Endometrium (tissue), 2 donors: ENCODE measurements around the gene C1QTNF7.
A peak's percentile ranks its signal among the peaks of the same experiment; 100 is the strongest.

Experiments used
- FAIRE-seq: peaks from 2 replicates; lab custom pipeline; 2012; peaks lifted over from hg19 to GRCh38; lab: Jason Lieb, UNC
- donor health status: control.
- donor health status: control.

C1QTNF7 gene, protein sequence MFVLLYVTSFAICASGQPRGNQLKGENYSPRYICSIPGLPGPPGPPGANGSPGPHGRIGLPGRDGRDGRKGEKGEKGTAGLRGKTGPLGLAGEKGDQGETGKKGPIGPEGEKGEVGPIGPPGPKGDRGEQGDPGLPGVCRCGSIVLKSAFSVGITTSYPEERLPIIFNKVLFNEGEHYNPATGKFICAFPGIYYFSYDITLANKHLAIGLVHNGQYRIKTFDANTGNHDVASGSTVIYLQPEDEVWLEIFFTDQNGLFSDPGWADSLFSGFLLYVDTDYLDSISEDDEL

DNA sequence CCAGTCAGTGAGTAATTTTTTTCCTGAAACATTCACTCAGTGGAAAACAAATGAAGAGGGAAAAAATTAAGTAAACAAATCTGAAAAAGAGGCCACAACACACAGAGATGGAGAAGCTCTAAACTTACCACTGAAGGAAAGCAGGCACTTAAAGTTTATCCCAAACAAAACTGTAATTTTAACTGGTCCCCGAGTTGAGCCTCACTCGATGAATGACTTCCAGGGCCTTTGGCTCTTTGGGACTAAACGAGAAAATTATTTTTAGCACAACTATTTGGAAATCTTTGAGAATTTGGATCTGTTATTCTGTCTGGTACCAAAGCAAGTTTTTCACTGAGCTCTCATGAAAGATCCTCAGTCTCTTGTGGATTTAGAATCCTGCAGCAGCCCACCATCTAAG lies at the start of gene C1QTNF7:
Gene C1QTNF7 (plus strand): TSS at position 333 of the 400 bp plus-strand sequence. CDS start 7,711 bp downstream, outside the sequence.
- FAIRE-seq = peak; percentile 94

DNA sequence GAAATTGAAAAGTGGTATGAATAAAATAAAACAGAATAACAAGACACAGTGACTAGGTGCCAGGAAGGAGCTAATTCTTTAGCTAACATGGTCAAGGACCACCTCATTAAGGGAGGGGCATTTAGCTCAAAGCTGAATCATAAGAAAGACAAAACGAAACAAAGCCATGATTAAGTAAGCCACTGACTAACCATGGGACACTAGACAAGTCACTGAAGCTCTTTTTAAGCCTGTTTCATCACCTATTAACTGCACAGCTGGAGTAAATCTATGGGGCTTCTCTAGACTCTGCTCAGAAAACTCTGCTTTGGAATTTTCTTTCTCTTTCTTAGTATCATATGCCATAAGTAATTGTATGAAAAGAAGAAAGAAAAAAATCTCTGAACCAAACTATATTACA lies 49.8 kb upstream of the C1QTNF7 start:
- no peak for FAIRE-seq

DNA sequence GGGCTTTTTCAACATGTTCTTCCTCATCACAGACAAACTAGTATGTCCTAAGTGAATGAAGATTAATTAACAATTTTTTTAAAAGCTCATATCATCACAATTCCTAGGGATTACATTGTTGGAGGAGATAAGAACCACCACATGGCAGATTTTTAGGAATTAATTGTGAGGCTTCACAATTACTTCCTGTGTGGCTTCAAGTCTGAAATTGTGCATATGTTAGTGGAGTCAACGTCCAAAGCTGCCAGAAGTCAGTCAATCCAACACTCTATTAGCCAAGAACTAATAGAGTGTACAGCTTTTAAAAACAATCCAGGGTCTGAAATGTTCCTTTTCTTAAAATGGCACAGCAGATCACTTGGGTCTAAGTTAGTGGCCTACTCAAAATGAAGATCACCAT lies 49.3 kb upstream of the C1QTNF7 start:
- FAIRE-seq = no peak

DNA sequence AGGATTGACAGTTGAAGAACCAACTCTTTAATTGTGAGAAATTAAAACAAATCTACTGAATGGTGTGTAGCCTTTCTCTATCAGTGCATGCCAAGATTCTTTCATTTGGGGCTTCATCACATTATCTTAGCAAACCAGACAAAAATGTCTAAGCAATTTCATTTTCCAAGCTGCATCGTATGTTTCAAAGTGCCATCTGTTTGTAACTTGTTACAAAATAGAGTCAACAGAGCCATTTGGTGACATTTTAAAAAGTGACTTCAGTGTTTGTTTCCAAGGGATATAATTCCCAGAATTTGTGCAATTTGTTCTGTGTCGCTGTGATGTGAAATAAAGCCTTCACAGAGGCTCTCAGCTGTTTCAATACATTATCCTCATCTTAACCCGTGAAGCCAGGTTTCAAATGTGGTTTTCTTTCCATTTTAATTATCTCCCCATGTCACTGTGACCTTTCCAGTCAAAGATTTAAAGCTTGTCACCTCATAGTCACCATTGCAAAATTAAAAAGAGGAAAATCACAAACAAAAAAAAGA lies 46.0 kb upstream of the C1QTNF7 start:
- no peak for FAIRE-seq

DNA sequence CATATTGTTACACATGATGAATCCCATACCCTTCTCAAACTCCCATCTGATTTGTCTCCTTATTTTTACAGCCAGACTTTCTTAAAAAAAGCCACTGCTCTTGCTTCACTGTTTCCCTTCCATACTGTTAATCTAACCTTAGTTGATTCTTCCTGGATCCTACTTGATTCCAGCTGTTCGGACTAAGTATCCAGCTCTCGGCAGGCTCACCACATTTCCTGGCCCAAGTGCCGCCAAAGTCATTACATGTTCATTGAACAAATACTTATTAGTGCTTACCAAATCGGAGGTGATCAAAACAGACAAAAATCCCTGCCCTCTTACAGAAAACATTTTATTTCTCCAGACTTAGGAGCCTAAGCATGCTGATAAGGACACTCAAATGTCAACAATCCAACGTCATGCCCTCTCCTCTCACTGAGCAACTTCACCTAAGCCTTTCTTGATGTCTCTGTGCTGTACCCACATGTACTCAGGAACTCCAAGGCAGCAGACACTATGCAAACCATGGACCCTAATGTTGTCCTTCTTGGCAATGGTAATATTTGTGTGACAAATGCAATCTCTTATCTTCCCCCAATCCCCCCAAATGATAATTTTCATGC lies 45.1 kb upstream of the C1QTNF7 start:
- FAIRE-seq = no peak

DNA sequence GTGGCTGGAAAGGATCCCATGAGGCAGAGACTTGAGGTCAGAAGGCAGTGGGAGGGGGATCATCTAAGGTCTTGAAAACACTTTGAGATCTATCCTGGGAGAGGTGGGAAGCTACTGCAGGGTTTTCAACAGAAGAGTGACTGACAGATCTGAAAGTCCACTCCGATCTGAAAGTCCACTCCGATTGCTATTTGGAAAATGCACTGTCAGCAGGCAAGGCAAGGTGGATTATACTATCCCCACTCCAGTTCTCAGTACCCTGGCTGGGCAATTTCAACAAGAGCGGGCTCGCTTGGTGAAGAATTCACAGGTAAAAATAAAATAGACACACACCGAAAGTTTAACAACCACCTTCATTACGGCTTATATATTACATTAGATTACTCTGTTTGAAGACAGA lies 42.3 kb upstream of the C1QTNF7 start:
- no peak for FAIRE-seq

DNA sequence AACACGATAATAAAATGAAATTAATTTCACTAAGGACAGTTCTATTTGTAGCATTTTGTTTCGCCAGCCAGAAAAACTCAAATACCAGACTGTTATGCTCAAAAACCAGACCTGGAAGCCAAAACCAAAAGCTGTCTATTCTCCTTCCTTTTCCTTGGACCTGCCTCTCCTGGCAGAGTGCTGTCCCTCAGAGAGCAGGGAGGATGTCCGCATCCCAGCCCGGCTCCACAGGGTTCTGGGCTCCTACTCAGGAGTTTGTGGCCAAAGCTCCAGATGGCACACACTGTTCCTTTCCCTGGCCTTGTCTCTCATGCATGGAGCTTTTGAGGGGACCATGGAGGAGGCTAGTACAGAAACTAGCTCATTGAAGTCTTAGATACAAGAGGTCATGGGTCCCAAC lies 41.9 kb upstream of the C1QTNF7 start:
- FAIRE-seq = no peak

DNA sequence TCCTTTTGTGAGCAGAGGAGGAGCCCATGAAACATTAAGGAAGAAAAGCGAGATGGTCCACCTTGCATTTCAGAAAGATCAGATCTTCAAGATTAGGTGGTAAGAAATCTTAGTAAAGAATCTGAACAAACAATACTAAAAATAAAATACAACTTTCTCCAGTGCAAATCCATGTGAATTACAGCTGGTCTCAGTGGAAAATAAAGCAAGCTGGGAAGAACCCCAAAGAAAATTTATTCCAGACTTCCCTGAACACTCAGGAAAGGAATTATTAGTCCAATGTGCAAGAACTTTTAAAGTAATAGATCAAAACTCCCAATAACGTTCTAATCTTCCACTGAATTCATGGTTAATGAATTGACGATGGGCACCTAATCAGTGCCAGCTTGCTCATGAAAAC lies 37.3 kb upstream of the C1QTNF7 start:
- FAIRE-seq = no peak

DNA sequence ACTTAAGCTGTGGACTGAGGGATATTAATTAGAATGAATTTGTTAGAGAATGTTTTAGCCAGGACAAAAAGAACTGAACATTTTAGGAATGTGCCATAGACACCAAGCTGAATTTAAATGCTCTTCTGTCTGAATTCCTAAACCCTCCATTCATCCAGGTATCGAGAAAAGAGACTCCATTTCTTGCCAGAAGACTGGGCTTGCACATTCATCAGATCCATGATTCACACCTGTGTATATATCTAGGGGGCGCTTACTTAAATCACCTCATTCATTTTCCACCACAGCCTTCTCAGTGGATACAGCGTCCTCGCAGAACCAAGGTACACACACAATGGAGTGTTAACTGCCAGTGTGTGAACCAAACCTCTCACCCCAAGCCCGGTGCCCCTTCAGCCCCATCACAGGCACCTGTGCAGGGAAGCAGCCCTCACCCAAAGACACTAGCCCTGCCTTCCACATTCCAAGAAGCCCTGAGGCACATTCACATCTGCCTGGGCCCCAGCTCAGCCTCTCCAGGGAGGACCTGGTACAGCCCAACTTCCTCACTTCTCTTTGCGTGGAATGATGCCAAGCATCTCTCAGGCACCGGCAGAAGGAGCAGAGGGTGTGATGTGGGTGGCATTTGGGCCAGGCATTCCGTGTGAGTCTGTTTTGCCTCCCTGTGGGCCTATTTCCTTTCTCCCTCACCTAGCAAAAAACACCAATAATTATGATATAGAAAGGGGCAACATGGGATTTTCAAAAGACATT lies 35.6 kb upstream of the C1QTNF7 start:
- FAIRE-seq = no peak

DNA sequence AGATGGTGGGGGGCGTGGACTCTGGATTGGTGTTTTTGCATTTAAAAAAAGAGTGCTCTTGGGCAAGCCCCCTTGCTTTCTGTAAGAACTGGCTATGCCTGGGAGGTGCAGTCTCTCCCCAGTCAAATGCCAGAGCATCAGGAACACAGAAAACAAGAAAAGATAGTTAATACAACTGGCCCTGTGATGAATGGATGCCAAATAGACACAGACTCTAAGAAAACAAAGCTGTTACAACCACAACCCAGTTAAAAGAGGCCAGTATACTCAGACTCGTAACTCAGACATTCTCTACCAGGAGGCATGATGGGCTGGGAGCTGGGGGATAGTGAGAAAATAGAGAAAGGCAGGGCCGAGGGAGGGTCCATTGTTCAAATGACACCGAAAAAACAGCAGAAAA lies 32.5 kb upstream of the C1QTNF7 start:
- FAIRE-seq = no peak

DNA sequence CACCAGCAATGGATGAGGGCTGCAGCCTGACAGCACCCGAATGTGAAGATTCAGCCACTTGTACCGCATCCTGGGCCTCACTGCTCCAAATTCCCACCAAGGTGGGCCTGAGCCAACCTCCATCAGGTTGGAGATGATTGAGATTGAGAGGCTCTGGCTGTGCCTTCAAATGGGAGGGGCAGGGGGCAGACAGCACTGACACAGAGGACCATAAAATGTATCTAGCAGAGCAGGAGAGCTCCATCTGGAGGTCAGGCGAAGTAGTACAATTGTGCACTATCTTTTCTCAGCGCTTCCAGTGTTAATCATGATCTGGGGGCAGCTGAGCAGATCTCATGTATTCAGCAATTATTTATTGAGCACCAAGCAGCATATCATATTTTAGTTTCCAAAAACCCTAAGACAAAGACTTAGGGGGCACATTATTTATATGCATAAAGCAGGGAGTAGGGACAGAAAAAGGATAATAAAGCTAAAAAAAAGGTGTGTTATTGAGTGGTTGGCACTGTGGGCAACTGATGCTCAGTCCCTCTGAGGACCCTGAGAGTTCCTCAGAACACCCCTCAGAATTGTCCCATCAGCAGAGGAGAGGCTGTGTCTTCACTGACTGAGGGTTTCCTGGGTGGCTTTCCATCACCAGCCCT lies 31.6 kb upstream of the C1QTNF7 start:
- FAIRE-seq = no peak

DNA sequence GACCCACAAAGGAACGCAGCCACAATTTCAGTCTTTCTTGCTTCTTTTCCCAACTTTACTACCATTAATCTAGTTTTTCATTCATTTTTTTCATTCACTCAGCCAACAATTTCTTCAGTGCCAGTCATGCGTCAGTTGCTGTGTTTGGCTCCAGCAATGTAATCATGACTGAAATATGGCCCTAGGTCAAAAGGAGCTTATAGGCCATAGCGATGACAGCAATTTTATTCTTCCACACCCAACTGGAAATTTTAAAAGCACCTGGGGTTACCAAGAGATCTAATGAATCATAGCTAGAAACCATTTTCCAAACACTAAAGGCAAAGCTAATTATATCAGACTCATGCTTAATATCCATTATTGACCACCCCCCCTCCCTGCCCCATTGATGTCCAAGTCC lies 29.8 kb upstream of the C1QTNF7 start:
- FAIRE-seq = no peak

DNA sequence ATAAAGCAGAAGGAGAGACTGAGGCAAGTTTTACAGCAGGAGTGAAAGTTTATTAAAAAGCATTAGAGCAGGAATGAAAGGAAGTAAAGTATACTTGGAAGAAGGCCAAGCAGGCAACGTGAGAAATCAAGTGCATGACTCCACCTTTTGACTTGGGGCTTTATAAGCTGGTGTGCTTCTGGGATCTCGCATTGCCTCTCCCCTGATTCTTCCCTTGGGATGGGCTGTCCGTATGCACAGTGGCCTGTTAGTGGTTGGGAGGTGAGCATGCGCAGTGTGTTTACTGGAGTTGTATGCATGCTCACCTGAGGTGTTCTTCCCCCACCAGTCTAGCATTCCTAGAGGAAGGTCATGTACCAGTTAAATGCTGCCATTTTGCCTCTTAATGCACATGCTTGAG lies 29.1 kb upstream of the C1QTNF7 start:
- FAIRE-seq = no peak

DNA sequence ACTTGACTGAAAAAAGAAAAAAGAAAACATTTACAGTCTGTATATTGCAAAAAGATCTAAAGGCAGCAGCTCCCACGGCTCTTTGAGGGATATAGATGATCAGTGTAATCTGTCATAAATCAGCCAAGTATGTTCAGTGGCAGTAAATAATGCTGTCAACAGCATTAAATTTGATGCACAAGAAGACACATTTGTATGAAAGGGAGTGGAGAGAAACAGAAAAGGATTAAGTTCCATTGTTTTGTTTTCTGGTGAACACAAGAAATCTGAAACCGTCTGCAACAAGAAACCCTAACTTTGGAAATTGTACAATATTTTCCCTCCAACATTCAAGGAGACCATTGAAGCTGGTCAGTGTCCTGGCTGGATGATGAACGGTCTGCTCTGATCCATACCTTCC lies 27.6 kb upstream of the C1QTNF7 start:
- no peak for FAIRE-seq

DNA sequence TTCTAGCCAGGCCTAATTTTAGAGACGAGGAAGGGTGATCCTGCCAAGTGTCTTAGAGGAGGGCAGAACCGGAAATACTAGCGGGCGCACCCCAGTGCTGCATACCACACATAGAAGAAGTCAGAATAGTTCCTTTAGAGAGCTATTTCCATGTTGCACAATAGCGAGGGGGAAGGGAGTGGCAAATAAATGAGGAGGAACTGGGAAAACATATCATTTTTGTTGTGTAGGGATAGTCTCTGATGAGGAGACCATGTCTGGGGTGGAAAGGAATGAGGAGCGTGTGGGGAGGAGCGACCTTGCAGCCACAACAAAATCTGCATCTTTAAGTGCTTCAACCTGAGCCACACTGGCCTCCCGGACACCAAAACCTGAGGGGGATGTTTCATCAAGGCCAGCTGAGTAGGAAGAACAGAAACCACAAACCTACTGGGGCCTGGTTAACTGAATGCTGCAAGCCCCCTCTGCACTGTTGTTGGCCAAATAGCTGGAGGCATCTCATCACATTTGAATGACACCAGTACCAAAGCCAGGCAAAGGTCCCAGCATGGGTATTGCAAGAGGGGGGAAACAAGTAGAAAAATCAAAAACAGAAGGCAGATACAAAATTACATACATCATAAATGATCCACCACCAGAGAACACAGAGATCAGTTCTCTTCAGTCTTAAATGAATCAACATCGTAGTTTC lies 26.7 kb upstream of the C1QTNF7 start:
- peak; percentile 91 for FAIRE-seq

DNA sequence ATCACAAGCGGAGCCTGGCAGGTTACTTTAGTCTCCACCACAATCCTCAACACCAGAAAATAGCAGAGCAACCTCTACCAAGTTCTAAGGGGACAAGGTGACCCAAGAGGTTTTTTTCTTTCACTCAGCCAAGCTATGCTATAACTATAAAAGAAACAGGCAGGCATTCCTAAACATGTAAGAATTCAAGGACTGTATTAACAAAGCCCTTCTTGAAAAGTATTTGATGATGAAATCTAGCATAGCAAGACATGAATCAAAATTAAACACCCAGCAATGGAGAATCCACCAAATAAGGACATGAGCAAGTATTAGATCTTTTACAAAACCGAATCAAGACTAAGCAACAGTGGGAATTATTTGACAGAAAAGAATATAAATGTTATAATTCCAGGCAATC lies 25.7 kb upstream of the C1QTNF7 start:
- FAIRE-seq = peak; percentile 97

DNA sequence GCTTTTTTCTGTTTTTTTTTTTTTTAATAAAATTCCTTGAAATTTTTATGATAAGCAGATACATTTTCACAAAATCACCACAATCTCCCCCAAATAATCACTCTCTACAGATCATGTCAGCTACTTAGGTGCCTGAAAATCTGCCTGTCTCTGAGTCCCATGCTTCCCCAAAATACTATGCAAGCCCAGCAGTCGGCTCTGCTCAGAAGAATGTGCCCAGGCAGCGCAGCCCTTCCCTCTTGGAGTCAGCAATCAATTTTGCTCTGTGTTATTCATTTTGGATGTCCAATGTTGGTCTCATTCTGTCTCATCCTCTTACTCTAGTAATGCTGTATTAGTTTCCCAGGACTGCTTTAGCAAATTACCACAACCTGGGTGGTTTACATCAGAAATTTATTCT lies 24.9 kb upstream of the C1QTNF7 start:
- no peak for FAIRE-seq

DNA sequence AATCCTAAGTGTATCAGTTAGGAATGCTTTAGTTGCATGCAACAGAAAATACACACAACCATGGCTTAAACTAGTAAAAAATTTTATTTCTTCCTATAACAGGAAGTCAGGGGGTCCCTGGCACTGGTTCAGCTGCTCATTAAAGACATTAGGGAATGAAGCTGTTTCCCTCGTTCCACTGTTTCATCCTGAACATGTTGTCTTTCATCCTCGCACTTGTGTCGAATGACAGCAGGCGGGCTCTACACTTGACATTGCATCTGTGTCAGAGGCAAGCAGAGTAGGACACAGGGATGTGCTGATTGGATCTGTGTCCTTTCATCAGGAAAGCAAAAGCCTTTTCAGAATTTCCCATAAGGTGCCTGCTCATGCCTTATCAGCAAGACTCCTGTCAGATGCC lies 22.8 kb upstream of the C1QTNF7 start:
- FAIRE-seq = no peak

DNA sequence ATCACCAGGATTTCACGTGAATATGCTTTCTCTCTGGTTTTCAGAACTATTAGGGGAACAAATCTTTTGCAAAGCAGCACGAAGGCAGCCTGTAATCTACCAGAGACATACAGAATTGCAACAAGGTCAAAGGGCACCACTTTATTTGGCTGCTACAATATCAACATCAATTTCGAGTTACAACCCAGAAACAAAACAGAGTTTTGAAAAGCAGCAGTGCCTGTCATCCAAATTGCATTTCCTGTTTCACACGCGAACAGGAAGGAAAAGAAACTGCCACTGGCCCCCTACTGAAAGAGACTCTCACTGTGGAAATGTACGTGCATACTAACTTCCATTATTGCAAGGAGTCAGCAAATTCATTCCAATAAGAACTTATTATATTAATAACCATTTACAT lies 17.1 kb upstream of the C1QTNF7 start:
- FAIRE-seq = no peak

DNA sequence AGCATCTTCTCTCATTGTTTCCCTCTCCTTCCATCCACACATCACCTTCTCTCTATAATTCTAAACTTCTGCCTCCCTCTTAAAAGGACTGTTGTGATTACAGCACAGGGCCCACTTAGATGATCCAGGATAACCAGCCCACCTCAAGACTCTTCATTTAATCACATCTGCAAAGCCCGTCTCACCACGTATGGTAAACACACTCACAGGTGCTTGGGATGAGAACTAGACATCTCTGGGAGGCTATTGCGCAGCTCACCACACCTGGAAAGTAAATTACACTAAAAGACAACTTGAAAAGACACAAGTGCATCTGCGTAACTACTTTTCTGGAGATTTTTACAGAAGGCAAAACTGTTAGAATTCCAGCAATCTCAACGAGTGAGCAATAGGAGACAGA lies 15.4 kb upstream of the C1QTNF7 start:
- FAIRE-seq = no peak

DNA sequence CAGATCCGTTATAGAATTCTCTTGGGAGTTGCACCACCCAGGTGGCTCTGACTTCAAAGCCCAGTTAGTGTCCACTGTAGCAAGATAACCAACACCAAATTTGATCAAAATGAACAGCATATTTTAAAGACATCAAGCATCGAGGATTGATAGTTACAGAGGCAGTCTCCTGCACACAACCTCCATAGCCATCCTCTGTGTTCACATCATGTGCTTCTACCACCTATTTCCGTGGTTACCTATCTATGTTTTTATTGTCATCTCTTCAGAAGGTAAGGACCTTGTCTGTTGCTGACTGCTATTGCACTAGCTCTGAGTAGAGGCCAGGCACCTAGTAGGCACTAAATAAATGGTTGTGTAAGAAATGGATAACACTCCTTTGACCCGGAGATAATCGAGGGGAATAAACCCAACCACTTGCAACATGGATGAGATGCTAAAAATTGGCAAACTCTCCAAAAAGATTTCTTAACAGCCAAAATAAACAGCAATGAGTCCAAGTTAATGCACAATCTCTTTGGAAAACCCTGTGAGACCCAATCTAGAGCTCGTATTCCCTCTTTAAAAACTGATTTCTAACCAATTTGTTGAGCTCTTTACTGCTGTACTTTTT lies 14.7 kb upstream of the C1QTNF7 start:
- no peak for FAIRE-seq

DNA sequence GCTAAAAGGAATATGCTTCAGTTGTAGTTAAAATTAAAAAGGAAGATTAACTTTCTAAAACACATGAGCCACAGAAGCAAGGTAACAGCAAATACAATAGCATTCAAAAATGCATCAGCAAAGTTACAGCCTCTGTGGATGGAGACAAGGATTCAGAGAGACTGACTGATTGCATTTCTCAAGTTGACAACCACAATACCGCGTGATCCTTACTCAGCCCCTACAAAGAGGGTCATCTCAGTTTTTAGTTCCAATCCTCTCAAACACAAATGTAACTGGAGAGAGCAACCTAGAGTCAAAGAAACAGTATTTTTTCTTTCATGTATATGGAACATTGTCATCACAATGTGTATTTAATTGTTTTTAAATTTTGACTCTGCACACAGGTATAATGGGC lies 14.2 kb upstream of the C1QTNF7 start:
- no peak for FAIRE-seq
